HG02981 (cell line): ENCODE measurements around the gene DHX16.

Experiments used
- ATAC-seq: cut with Tn5 transposase; IDR thresholded peaks from one replicate; pipeline ENCODE4 v1.9.1; 2021; ENCODE audit warnings: mild to moderate bottlenecking, moderate library complexity; ENCODE audit not compliant: unreplicated experiment

Gene DHX16

GRCh38 chr6:30640481-30640880, 32.3 kb downstream of the DHX16 start:
- ATAC-seq = no peak

GRCh38 chr6:30635834-30636233, 37.0 kb downstream of the DHX16 start:
- no peak for ATAC-seq

- peak; percentile 81 for ATAC-seq
These were observed 46.1 kb downstream of the DHX16 start, which contains the start of gene ATAT1 for GRCh38 chr6:30626484-30627366. Gene ATAT1, plus strand, starts transcription at chr6:30626874.

GRCh38 chr6:30625511-30625910, 47.3 kb downstream of the DHX16 start:
- no peak for ATAC-seq

GRCh38 chr6:30619561-30619960, 53.2 kb downstream of the DHX16 start:
- no peak for ATAC-seq

GRCh38 chr6:30618270-30618797, 54.5 kb downstream of the DHX16 start:
- no peak for ATAC-seq

GRCh38 chr6:30617565-30618269, 55.1 kb downstream of the DHX16 start, which contains the start of gene MRPS18B:
Gene MRPS18B, plus strand, starts transcription at chr6:30617840. Its CDS starts 26 bp downstream, at chr6:30617866.
- ATAC-seq = peak; percentile 79

GRCh38 chr6:30616811-30617564, 55.8 kb downstream of the DHX16 start, which contains the start of gene PPP1R10:
Gene PPP1R10, minus strand, starts transcription at chr6:30617243. Its CDS starts 7,299 bp downstream, at chr6:30609944.
- peak; percentile 79 for ATAC-seq

- no peak for ATAC-seq
These were observed 56.6 kb downstream of the DHX16 start for GRCh38 chr6:30615958-30616810.

GRCh38 chr6:30615219-30615957, 57.4 kb downstream of the DHX16 start:
- ATAC-seq = no peak

- ATAC-seq = peak; percentile 39
These were observed 58.0 kb downstream of the DHX16 start for GRCh38 chr6:30614843-30615218.

- ATAC-seq = no peak
These were observed 58.6 kb downstream of the DHX16 start for GRCh38 chr6:30614044-30614842.

GRCh38 chr6:30613251-30614043, 59.4 kb downstream of the DHX16 start:
- ATAC-seq = no peak

- no peak for ATAC-seq
These were observed 60.0 kb downstream of the DHX16 start for GRCh38 chr6:30612687-30613248.

GRCh38 chr6:30612213-30612612, 60.6 kb downstream of the DHX16 start:
- ATAC-seq = no peak

GRCh38 chr6:30611856-30612194, 61.0 kb downstream of the DHX16 start:
- no peak for ATAC-seq

GRCh38 chr6:30611150-30611855, 61.5 kb downstream of the DHX16 start:
- ATAC-seq = no peak
